ENCODE results near the gene GLRX. TPM values are rescaled to one million over a fixed set of nuclear protein-coding genes. Genes with fewer than 3 reads are reported as not detected.

Gene GLRX
- total and polyA plus RNA-seq, 2 donors (not counting 1 experiment from before 2014, with no cell fraction given): 91.8 to 429 TPM

DNA sequence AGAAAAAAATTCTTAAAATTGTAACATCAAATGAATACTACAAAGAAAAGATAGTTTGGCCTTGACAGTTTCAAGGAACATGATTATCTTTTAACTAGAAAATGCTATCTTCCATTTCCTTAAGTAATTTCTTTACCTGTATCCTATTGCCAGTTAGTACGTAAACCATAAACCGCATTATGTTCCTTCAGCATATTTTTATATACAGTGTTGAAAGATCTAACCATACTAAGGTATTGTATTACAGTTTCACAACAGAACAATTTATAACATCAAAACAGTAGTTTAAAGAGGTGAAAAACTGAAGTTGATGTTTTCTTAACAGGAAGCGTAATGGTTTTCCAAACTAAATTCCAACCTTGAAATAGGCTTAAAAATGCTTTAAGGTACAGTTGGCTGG lies 45.1 kb downstream of the GLRX start:
- no peak for TF ChIP-seq EZH2 (IDR thresholded peaks at IDR 0.05; ENCODE audit: low read length, missing control alignments)
- TF ChIP-seq, protein P1, sequence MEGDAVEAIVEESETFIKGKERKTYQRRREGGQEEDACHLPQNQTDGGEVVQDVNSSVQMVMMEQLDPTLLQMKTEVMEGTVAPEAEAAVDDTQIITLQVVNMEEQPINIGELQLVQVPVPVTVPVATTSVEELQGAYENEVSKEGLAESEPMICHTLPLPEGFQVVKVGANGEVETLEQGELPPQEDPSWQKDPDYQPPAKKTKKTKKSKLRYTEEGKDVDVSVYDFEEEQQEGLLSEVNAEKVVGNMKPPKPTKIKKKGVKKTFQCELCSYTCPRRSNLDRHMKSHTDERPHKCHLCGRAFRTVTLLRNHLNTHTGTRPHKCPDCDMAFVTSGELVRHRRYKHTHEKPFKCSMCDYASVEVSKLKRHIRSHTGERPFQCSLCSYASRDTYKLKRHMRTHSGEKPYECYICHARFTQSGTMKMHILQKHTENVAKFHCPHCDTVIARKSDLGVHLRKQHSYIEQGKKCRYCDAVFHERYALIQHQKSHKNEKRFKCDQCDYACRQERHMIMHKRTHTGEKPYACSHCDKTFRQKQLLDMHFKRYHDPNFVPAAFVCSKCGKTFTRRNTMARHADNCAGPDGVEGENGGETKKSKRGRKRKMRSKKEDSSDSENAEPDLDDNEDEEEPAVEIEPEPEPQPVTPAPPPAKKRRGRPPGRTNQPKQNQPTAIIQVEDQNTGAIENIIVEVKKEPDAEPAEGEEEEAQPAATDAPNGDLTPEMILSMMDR (conservative IDR thresholded peaks at IDR 0.05 in 1 of 2, IDR thresholded peaks at IDR 0.05 in 1 of 2; ENCODE audit: low read depth in 1 of 2, low read length in 2 of 2): no peak
- H4K20me1 ChIP-seq (ENCODE audit: control insufficient read depth, extremely low read depth, insufficient read depth, low read length): no peaks in the 10 kb centered on the region
- H3K4me3 ChIP-seq (replicated peaks in 1 of 4; ENCODE audit: control extremely low read depth in 1 of 4, insufficient read depth in 1 of 4, low read depth in 3 of 4, low read length in 4 of 4): no peak overlapping the region
- H3K36me3 ChIP-seq (ENCODE audit: control insufficient read depth, insufficient read depth, low read length): peaks cover 1% of the 10 kb centered on the region
- H2AFZ ChIP-seq (ENCODE audit: low read length): no peak overlapping the region
- no peaks in the 10 kb centered on the region for H3K79me2 ChIP-seq (ENCODE audit: control insufficient read depth, insufficient read depth, low read length)
- H3K27me3 ChIP-seq (ENCODE audit: control insufficient read depth, insufficient read depth, low read length): no peaks in the 10 kb centered on the region
- no peak overlapping the region for H3K4me2 ChIP-seq (ENCODE audit: extremely low read depth, insufficient read depth, low read length)
- no peak for DNase-seq (ENCODE audit: low read depth in 2 of 2)
- H3K4me1 ChIP-seq (ENCODE audit: control insufficient read depth, extremely low read depth, insufficient read depth, low read length): peaks cover 11% of the 10 kb centered on the region
- no peak overlapping the region for H3K27ac ChIP-seq (ENCODE audit: insufficient read depth, low read length)
- H3K9ac ChIP-seq (ENCODE audit: insufficient read depth, low read length): no peak overlapping the region
- H3K9me3 ChIP-seq (ENCODE audit: control insufficient read depth, insufficient read depth, low read depth, low read length): no peaks in the 10 kb centered on the region

DNA sequence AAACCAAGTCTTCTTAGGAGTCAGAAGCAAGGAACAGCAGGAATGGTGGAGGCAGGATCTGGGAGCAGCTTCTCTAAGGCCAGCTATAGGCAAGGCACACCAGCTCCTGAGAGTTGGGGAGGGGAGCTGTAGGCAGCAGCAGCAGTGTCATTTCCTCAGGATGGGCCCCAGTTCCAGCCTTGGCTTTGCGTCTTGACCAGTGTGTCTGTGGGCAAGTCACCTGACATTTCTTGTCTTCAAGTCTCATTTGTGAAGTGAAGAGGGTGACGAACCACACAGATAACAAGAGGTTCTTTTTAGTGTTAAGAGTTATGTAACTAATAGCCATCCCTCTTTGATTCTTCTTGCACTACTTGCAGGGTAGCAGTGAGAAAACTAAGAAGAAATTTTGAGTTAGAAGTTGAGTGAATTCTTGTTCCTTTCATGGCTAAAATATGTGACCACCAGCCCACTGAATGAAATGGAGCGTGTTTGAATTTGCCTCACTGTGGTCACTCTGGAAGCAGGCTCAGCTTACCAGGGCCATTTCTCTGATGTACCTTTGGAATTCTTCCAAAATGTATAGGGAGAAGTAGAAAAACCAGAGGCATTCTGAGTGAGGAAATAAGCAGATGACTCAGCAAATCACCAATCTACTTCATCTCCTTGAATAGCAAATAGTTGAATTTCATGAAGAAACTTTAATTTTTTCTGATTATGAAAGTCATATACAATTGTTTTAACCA lies 49.0 kb downstream of the GLRX start:
- Histone ChIP-seq H3K4me1 (ENCODE audit: control insufficient read depth, extremely low read depth, insufficient read depth, low read length) (no peaks in the 10 kb centered on the region), H3K27me3 (ENCODE audit: control insufficient read depth, insufficient read depth, low read length) (no peaks in the 10 kb centered on the region), H4K20me1 (ENCODE audit: control insufficient read depth, extremely low read depth, insufficient read depth, low read length) (no peaks in the 10 kb centered on the region), H3K79me2 (ENCODE audit: control insufficient read depth, insufficient read depth, low read length) (no peaks in the 10 kb centered on the region), H3K9me3 (ENCODE audit: control insufficient read depth, insufficient read depth, low read depth, low read length) (no peaks in the 10 kb centered on the region), H3K4me3 (replicated peaks in 1 of 4; ENCODE audit: control extremely low read depth in 1 of 4, insufficient read depth in 1 of 4, low read depth in 3 of 4, low read length in 4 of 4) (no peak overlapping the region), H3K27ac (ENCODE audit: insufficient read depth, low read length) (no peak overlapping the region), H3K4me2 (ENCODE audit: extremely low read depth, insufficient read depth, low read length) (no peak overlapping the region), H3K9ac (ENCODE audit: insufficient read depth, low read length) (no peak overlapping the region), H3K36me3 (ENCODE audit: control insufficient read depth, insufficient read depth, low read length) (peaks cover 10% of the 10 kb centered on the region), H2AFZ (ENCODE audit: low read length) (no peak overlapping the region)
- DNase-seq (ENCODE audit: low read depth in 2 of 2): peak; percentile 89 to 94
- TF ChIP-seq, protein P1 (conservative IDR thresholded peaks at IDR 0.05 in 1 of 2, IDR thresholded peaks at IDR 0.05 in 1 of 2; ENCODE audit: low read depth in 1 of 2, low read length in 2 of 2): no peak
- TF ChIP-seq EZH2 (IDR thresholded peaks at IDR 0.05; ENCODE audit: low read length, missing control alignments): no peak

DNA sequence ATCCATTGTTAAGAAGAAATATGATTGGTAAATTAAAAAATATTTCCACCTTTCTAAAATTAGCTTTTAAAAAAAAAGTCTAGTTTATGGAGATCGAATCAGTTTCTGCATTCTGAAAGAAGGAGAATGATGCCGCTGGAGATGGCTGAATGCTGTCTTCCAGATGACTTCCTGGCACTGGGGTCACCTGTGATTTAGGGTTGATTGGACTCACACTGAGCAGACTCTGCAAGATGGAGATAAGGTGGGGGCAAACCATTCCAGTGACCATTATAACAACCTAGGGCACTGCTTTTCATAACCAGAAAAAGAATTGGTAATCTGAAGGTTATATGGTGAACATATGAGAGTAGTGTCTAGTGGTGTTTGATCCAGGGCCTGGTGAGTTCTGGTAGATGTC lies 50.6 kb downstream of the GLRX start:
- no peaks in the 10 kb centered on the region for H3K9me3 ChIP-seq (ENCODE audit: control insufficient read depth, insufficient read depth, low read depth, low read length)
- H3K27ac ChIP-seq (ENCODE audit: insufficient read depth, low read length): no peak overlapping the region
- H4K20me1 ChIP-seq (ENCODE audit: control insufficient read depth, extremely low read depth, insufficient read depth, low read length): no peaks in the 10 kb centered on the region
- H3K4me1 ChIP-seq (ENCODE audit: control insufficient read depth, extremely low read depth, insufficient read depth, low read length): no peaks in the 10 kb centered on the region
- H3K27me3 ChIP-seq (ENCODE audit: control insufficient read depth, insufficient read depth, low read length): no peaks in the 10 kb centered on the region
- no peak for TF ChIP-seq EZH2 (IDR thresholded peaks at IDR 0.05; ENCODE audit: low read length, missing control alignments)
- TF ChIP-seq, protein P1 (conservative IDR thresholded peaks at IDR 0.05 in 1 of 2, IDR thresholded peaks at IDR 0.05 in 1 of 2; ENCODE audit: low read depth in 1 of 2, low read length in 2 of 2): no peak
- H2AFZ ChIP-seq (ENCODE audit: low read length): no peak overlapping the region
- H3K4me3 ChIP-seq (replicated peaks in 1 of 4; ENCODE audit: control extremely low read depth in 1 of 4, insufficient read depth in 1 of 4, low read depth in 3 of 4, low read length in 4 of 4): no peak overlapping the region
- peaks cover 10% of the 10 kb centered on the region for H3K36me3 ChIP-seq (ENCODE audit: control insufficient read depth, insufficient read depth, low read length)
- H3K4me2 ChIP-seq (ENCODE audit: extremely low read depth, insufficient read depth, low read length): no peak overlapping the region
- DNase-seq (ENCODE audit: low read depth in 2 of 2): no peak
- H3K79me2 ChIP-seq (ENCODE audit: control insufficient read depth, insufficient read depth, low read length): no peaks in the 10 kb centered on the region
- no peak overlapping the region for H3K9ac ChIP-seq (ENCODE audit: insufficient read depth, low read length)
